DND-41 (cell line): ENCODE results near the gene KCNA10.

Experiments
- EZH2 ChIP-seq: IDR thresholded peaks from 3 replicates; pipeline ENCODE4 v1.6.1; 2012; ENCODE audit warnings: borderline replicate concordance, low read depth, mild to moderate bottlenecking, moderate library complexity, low read length, inconsistent platforms; ENCODE audit not compliant: severe bottlenecking
- TF ChIP-seq, protein P1 (sequence below): IDR thresholded peaks from 2 replicates; pipeline ENCODE4 v1.5.1; 2012; ENCODE audit warnings: borderline replicate concordance, low read length, moderate library complexity, mild to moderate bottlenecking; ENCODE audit not compliant: poor library complexity, severe bottlenecking; ENCODE audit errors: extremely low read depth

- TF ChIP-seq EZH2 = no peak
- TF ChIP-seq, protein P1, sequence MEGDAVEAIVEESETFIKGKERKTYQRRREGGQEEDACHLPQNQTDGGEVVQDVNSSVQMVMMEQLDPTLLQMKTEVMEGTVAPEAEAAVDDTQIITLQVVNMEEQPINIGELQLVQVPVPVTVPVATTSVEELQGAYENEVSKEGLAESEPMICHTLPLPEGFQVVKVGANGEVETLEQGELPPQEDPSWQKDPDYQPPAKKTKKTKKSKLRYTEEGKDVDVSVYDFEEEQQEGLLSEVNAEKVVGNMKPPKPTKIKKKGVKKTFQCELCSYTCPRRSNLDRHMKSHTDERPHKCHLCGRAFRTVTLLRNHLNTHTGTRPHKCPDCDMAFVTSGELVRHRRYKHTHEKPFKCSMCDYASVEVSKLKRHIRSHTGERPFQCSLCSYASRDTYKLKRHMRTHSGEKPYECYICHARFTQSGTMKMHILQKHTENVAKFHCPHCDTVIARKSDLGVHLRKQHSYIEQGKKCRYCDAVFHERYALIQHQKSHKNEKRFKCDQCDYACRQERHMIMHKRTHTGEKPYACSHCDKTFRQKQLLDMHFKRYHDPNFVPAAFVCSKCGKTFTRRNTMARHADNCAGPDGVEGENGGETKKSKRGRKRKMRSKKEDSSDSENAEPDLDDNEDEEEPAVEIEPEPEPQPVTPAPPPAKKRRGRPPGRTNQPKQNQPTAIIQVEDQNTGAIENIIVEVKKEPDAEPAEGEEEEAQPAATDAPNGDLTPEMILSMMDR = no peak
Observed at GRCh38 chr1:110488161-110488560, 30.8 kb downstream of the KCNA10 start.
